WTC11 (cell line): ENCODE results near the gene TSHZ1. TPM values are rescaled to one million over a fixed set of nuclear protein-coding genes. Genes with fewer than 3 reads are reported as not detected.

Source experiments
- ATAC-seq: fragments of 200-7000 bp; cut with Tn5 transposase; 2 replicates; pipeline ENCODE4 v1.10.0; 2021; ENCODE audit warnings: mild to moderate bottlenecking, moderate library complexity
- CTCF ChIA-PET: fragments of 300-600 bp; sonication (Branson Sonifier 250); formaldehyde crosslinking; loops from one replicate; lab custom pipeline; 2021; ENCODE audit warnings: antibody characterized with exemption; lab: Charles Lee
- POLR2A ChIA-PET: fragments of 350-600 bp; sonication (Branson Sonifier 250); formaldehyde crosslinking; loops from one replicate; lab custom pipeline; 2021; ENCODE audit warnings: antibody characterized with exemption; lab: Charles Lee
- DNase-seq: peaks from one replicate; pipeline ENCODE4 v3.0.0; 2021; ENCODE audit warnings: low spot score
- H3K27ac Mint-ChIP-seq: 2 replicates; pipeline ENCODE4 v1.8.0; 2021; ENCODE audit warnings: mixed read lengths
- H3K27me3 Mint-ChIP-seq: 2 replicates; pipeline ENCODE4 v1.8.0; 2021; ENCODE audit warnings: low read depth, mild to moderate bottlenecking, moderate library complexity, mixed read lengths
- H3K36me3 Mint-ChIP-seq: 2 replicates; pipeline ENCODE4 v1.8.0; 2021; ENCODE audit warnings: mixed read lengths
- H3K4me1 Mint-ChIP-seq: 2 replicates; pipeline ENCODE4 v1.8.0; 2022; ENCODE audit warnings: mixed read lengths
- H3K4me3 Mint-ChIP-seq: 2 replicates; pipeline ENCODE4 v1.8.0; 2021; ENCODE audit warnings: mild to moderate bottlenecking, moderate library complexity, mixed read lengths
- H3K9me3 Mint-ChIP-seq: 2 replicates; pipeline ENCODE4 v1.8.0; 2021; ENCODE audit warnings: mixed read lengths
- CREM ChIP-seq: sonication (generic); formaldehyde crosslinking; IDR thresholded peaks from 2 replicates; pipeline ENCODE4 v1.8.1; 2022; ENCODE audit warnings: mild to moderate bottlenecking, missing genetic modification reagents, moderate library complexity
- ETV6 ChIP-seq: sonication (generic); formaldehyde crosslinking; IDR thresholded peaks from 2 replicates; pipeline ENCODE4 v1.8.1; 2022; ENCODE audit warnings: mild to moderate bottlenecking, missing genetic modification reagents
- FOXK1 ChIP-seq: sonication (generic); formaldehyde crosslinking; IDR thresholded peaks from 2 replicates; pipeline ENCODE4 v1.8.0; 2022; ENCODE audit warnings: mild to moderate bottlenecking, moderate library complexity, missing genetic modification reagents
- FOXP1 ChIP-seq: sonication (generic); formaldehyde crosslinking; IDR thresholded peaks from 2 replicates; pipeline ENCODE4 v1.8.0; 2022; ENCODE audit warnings: missing genetic modification reagents, mild to moderate bottlenecking, moderate library complexity, borderline replicate concordance
- GRHL2 ChIP-seq: fragments of 250-450 bp; sonication (Bioruptor Pico); IDR thresholded peaks from 2 replicates; pipeline ENCODE4 v1.8.0; 2022; ENCODE audit warnings: mild to moderate bottlenecking, moderate library complexity; ENCODE audit not compliant: insufficient replicate concordance, severe bottlenecking
- GTF2I ChIP-seq: fragments of 250-450 bp; sonication (Bioruptor Pico); conservative IDR thresholded peaks from 2 replicates; pipeline ENCODE4 v1.4.0; 2021; ENCODE audit warnings: mild to moderate bottlenecking
- NR3C1 ChIP-seq: sonication (generic); formaldehyde crosslinking; conservative IDR thresholded peaks from 2 replicates; pipeline ENCODE4 v1.8.1; 2023; ENCODE audit warnings: low read depth, mild to moderate bottlenecking, missing genetic modification reagents
- PRRX2 ChIP-seq: fragments of 250-450 bp; sonication (Bioruptor Pico); IDR thresholded peaks from 2 replicates; pipeline ENCODE4 v1.8.0; 2021; ENCODE audit warnings: mild to moderate bottlenecking
- SMAD4 ChIP-seq: sonication (generic); formaldehyde crosslinking; IDR thresholded peaks from 2 replicates; pipeline ENCODE4 v1.8.0; 2022; ENCODE audit warnings: mild to moderate bottlenecking, missing genetic modification reagents
- SP1 ChIP-seq: sonication (generic); formaldehyde crosslinking; conservative IDR thresholded peaks from 2 replicates; pipeline ENCODE4 v1.8.1; 2022; ENCODE audit warnings: missing genetic modification reagents
- TEAD4 ChIP-seq: sonication (generic); formaldehyde crosslinking; IDR thresholded peaks from 2 replicates; pipeline ENCODE4 v1.8.0; 2022; ENCODE audit warnings: mild to moderate bottlenecking, missing genetic modification reagents
- TP53 ChIP-seq: sonication (generic); formaldehyde crosslinking; IDR thresholded peaks from 2 replicates; pipeline ENCODE4 v1.8.1; 2023; ENCODE audit warnings: mild to moderate bottlenecking, missing genetic modification reagents
- ZNF232 ChIP-seq: sonication (generic); formaldehyde crosslinking; IDR thresholded peaks from 2 replicates; pipeline ENCODE4 v1.8.0; 2022; ENCODE audit warnings: mild to moderate bottlenecking, missing genetic modification reagents
- total RNA-seq: library from RNA; stranded (reverse); gene quantifications from 3 replicates; pipeline ENCODE4 v1.2.3, GENCODE V29; 2021
- TF ChIP-seq, protein P1 (sequence below): fragments of 250-450 bp; sonication (Bioruptor Pico); IDR thresholded peaks from 2 replicates; pipeline ENCODE4 v1.9.0; 2021; ENCODE audit warnings: mild to moderate bottlenecking, borderline replicate concordance
- TF ChIP-seq, protein P2 (sequence below): sonication (generic); formaldehyde crosslinking; IDR thresholded peaks from 2 replicates; pipeline ENCODE4 v1.8.0; 2022; ENCODE audit warnings: mild to moderate bottlenecking, missing genetic modification reagents
- TF ChIP-seq, protein P3 (sequence below): sonication (generic); formaldehyde crosslinking; IDR thresholded peaks from 2 replicates; pipeline ENCODE4 v1.8.1; 2022; ENCODE audit warnings: low read depth, missing genetic modification reagents, borderline replicate concordance
- TF ChIP-seq, protein P4 (sequence below): fragments of 250-450 bp; sonication (Bioruptor Pico); IDR thresholded peaks from 2 replicates; pipeline ENCODE4 v1.9.0; 2021; ENCODE audit warnings: mild to moderate bottlenecking
- TF ChIP-seq, protein P5 (sequence below): fragments of 250-450 bp; sonication (Bioruptor Pico); IDR thresholded peaks from 2 replicates; pipeline ENCODE4 v2.1.2; 2022; ENCODE audit warnings: mild to moderate bottlenecking, moderate library complexity
- TF ChIP-seq, protein P6 (sequence below): sonication (generic); formaldehyde crosslinking; IDR thresholded peaks from 2 replicates; pipeline ENCODE4 v1.8.1; 2023; ENCODE audit warnings: mild to moderate bottlenecking, missing genetic modification reagents
- TF ChIP-seq, protein P7 (sequence below): fragments of 250-450 bp; sonication (Bioruptor Pico); IDR thresholded peaks from 2 replicates; pipeline ENCODE4 v1.9.0; 2021; ENCODE audit warnings: mild to moderate bottlenecking

TSHZ1 gene
- total RNA-seq, 1 experiment from 2014 or later = 2.9 TPM

DNA sequence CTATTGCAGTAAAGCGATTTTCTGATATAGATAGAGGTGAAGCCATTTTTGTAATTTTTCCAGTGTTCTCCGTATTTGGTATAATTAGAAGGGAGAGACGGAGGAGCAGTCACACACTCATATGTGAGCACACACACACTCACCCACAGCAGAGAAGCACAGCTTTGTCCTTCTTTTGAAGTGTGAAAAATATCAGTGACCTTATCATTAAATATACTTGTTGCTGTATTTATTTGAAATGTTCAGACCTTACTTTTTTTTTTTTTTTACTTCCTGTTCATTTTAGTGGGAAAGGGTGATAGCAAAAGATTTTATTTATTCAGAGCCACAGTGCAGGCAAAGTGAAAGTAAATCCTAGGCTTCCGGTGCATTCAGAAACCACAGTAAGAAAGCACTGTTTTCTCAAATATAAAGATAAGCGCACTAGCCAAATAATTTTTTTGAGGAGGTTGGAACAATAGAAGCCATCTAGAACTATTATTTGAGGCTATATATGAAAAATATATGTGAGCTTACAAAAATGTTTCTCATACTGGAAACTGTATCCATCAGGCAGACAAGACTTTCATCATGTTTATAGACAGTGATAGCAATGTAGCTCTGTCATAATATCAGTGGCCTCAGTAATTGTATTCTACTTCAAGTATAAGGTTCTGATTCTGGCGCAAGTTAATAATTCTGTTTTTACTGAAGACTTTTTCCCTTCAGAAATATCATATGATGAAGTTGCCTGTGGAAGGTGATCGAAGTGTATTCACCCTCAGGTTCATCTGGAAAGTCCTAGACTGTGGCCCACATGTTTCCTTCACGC is 37.2 kb downstream of the TSHZ1 start:
- no peak overlapping the region for H3K4me3 Mint-ChIP-seq
- CTCF ChIA-PET = no interaction called here
- no peaks in the 10 kb centered on the region for H3K9me3 Mint-ChIP-seq
- TF ChIP-seq, protein P1, sequence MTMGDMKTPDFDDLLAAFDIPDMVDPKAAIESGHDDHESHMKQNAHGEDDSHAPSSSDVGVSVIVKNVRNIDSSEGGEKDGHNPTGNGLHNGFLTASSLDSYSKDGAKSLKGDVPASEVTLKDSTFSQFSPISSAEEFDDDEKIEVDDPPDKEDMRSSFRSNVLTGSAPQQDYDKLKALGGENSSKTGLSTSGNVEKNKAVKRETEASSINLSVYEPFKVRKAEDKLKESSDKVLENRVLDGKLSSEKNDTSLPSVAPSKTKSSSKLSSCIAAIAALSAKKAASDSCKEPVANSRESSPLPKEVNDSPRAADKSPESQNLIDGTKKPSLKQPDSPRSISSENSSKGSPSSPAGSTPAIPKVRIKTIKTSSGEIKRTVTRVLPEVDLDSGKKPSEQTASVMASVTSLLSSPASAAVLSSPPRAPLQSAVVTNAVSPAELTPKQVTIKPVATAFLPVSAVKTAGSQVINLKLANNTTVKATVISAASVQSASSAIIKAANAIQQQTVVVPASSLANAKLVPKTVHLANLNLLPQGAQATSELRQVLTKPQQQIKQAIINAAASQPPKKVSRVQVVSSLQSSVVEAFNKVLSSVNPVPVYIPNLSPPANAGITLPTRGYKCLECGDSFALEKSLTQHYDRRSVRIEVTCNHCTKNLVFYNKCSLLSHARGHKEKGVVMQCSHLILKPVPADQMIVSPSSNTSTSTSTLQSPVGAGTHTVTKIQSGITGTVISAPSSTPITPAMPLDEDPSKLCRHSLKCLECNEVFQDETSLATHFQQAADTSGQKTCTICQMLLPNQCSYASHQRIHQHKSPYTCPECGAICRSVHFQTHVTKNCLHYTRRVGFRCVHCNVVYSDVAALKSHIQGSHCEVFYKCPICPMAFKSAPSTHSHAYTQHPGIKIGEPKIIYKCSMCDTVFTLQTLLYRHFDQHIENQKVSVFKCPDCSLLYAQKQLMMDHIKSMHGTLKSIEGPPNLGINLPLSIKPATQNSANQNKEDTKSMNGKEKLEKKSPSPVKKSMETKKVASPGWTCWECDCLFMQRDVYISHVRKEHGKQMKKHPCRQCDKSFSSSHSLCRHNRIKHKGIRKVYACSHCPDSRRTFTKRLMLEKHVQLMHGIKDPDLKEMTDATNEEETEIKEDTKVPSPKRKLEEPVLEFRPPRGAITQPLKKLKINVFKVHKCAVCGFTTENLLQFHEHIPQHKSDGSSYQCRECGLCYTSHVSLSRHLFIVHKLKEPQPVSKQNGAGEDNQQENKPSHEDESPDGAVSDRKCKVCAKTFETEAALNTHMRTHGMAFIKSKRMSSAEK (CRISPR knock-in tag) = no peak
- TF ChIP-seq TP53 (no peak), CREM (no peak), GTF2I (CRISPR knock-in tag) (no peak), PRRX2 (CRISPR knock-in tag) (no peak)
- TF ChIP-seq, protein P2, sequence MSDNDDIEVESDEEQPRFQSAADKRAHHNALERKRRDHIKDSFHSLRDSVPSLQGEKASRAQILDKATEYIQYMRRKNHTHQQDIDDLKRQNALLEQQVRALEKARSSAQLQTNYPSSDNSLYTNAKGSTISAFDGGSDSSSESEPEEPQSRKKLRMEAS (CRISPR knock-in tag) = no peak
- TF ChIP-seq, protein P3, sequence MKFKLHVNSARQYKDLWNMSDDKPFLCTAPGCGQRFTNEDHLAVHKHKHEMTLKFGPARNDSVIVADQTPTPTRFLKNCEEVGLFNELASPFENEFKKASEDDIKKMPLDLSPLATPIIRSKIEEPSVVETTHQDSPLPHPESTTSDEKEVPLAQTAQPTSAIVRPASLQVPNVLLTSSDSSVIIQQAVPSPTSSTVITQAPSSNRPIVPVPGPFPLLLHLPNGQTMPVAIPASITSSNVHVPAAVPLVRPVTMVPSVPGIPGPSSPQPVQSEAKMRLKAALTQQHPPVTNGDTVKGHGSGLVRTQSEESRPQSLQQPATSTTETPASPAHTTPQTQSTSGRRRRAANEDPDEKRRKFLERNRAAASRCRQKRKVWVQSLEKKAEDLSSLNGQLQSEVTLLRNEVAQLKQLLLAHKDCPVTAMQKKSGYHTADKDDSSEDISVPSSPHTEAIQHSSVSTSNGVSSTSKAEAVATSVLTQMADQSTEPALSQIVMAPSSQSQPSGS (CRISPR knock-in tag) = no peak
- TF ChIP-seq, protein P4, sequence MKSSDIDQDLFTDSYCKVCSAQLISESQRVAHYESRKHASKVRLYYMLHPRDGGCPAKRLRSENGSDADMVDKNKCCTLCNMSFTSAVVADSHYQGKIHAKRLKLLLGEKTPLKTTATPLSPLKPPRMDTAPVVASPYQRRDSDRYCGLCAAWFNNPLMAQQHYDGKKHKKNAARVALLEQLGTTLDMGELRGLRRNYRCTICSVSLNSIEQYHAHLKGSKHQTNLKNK (CRISPR knock-in tag) = no peak
- TF ChIP-seq, protein P5, sequence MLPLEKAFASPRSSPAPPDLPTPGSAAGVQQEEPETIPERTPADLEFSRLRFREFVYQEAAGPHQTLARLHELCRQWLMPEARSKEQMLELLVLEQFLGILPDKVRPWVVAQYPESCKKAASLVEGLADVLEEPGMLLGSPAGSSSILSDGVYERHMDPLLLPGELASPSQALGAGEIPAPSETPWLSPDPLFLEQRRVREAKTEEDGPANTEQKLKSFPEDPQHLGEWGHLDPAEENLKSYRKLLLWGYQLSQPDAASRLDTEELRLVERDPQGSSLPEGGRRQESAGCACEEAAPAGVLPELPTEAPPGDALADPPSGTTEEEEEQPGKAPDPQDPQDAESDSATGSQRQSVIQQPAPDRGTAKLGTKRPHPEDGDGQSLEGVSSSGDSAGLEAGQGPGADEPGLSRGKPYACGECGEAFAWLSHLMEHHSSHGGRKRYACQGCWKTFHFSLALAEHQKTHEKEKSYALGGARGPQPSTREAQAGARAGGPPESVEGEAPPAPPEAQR = no peak
- TF ChIP-seq, protein P6, sequence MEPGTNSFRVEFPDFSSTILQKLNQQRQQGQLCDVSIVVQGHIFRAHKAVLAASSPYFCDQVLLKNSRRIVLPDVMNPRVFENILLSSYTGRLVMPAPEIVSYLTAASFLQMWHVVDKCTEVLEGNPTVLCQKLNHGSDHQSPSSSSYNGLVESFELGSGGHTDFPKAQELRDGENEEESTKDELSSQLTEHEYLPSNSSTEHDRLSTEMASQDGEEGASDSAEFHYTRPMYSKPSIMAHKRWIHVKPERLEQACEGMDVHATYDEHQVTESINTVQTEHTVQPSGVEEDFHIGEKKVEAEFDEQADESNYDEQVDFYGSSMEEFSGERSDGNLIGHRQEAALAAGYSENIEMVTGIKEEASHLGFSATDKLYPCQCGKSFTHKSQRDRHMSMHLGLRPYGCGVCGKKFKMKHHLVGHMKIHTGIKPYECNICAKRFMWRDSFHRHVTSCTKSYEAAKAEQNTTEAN (CRISPR knock-in tag) = no peak
- DNase-seq = no peak
- no peaks in the 10 kb centered on the region for H3K4me1 Mint-ChIP-seq
- H3K36me3 Mint-ChIP-seq = no peaks in the 10 kb centered on the region
- H3K27ac Mint-ChIP-seq = no peak overlapping the region
- POLR2A ChIA-PET = no interaction called here
- no peaks in the 10 kb centered on the region; the same call in 1 of the 2 replicates for H3K27me3 Mint-ChIP-seq
- ATAC-seq = no peak

DNA sequence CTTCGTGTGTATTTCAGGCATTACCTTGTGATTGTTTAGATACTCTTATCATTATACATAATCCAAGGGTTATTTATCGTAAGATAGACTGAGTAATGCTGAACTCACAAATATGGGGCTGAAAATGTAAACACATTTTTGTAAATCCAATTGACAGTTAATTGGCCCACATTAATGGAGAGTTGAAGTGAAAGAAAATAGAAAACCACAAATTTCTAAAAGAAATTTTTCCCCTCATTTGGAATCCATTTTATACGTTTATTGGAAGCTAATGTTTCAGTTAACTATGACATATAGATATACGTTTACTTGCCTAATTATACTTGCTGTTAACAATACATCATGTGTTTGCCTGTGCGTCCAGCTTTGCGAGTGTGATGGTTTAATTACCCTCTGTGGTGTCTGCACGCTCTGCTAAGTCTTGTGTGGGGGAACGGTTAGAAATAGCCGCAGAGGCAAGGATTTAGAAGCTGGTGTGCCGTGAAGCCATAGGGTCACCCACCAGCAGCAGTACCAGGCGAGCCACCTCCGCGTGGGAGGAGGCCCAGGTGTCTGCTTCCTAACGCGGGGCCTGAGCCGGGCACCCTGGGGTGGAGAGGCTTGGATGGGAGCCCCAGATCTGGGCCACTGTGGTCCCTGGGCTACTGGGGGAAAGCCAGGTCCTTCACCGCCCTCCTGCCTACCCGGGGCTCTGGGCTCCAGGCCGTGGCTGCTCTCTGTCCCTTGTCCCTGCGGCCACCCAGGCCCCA is 38.0 kb downstream of the TSHZ1 start:
- ChIA-PET POLR2A (no interaction called here), CTCF (no interaction called here)
- DNase-seq (no peak), ATAC-seq (no peak)
- Mint-ChIP-seq H3K4me3 (no peak overlapping the region), H3K27ac (no peak overlapping the region; the same call in 1 of the 2 replicates), H3K36me3 (no peaks in the 10 kb centered on the region), H3K4me1 (no peaks in the 10 kb centered on the region), H3K27me3 (no peaks in the 10 kb centered on the region), H3K9me3 (no peaks in the 10 kb centered on the region)
- TF ChIP-seq ETV6 (no peak), NR3C1 (no peak), FOXK1 (CRISPR knock-in tag) (no peak), FOXP1 (CRISPR knock-in tag) (no peak), SMAD4 (CRISPR knock-in tag) (no peak), ZNF232 (CRISPR knock-in tag) (no peak), TEAD4 (CRISPR knock-in tag) (no peak), SP1 (CRISPR knock-in tag) (no peak), GRHL2 (CRISPR knock-in tag) (no peak)
- TF ChIP-seq, protein P7, sequence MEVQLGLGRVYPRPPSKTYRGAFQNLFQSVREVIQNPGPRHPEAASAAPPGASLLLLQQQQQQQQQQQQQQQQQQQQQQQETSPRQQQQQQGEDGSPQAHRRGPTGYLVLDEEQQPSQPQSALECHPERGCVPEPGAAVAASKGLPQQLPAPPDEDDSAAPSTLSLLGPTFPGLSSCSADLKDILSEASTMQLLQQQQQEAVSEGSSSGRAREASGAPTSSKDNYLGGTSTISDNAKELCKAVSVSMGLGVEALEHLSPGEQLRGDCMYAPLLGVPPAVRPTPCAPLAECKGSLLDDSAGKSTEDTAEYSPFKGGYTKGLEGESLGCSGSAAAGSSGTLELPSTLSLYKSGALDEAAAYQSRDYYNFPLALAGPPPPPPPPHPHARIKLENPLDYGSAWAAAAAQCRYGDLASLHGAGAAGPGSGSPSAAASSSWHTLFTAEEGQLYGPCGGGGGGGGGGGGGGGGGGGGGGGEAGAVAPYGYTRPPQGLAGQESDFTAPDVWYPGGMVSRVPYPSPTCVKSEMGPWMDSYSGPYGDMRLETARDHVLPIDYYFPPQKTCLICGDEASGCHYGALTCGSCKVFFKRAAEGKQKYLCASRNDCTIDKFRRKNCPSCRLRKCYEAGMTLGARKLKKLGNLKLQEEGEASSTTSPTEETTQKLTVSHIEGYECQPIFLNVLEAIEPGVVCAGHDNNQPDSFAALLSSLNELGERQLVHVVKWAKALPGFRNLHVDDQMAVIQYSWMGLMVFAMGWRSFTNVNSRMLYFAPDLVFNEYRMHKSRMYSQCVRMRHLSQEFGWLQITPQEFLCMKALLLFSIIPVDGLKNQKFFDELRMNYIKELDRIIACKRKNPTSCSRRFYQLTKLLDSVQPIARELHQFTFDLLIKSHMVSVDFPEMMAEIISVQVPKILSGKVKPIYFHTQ (CRISPR knock-in tag) = no peak
